DOHH2 (cell line): Measurements from ENCODE around the gene TTC33.

Source experiments
- H3F3A ChIP-seq: fragments of 200-600 bp; sonication (generic), shearing (Covaris generic); 2 replicates; pipeline ENCODE4 v1.6.0; 2016; ENCODE audit warnings: antibody characterized with exemption, mild to moderate bottlenecking; ENCODE audit not compliant: control insufficient read depth, insufficient read depth
- H3K27ac ChIP-seq: fragments of 200-600 bp; sonication (generic); 2 replicates; pipeline ENCODE4 v1.5.1; 2014; ENCODE audit warnings: low read depth, mild to moderate bottlenecking, low read length, moderate library complexity
- H3K27me3 ChIP-seq: fragments of 200-600 bp; sonication (generic); 2 replicates; pipeline ENCODE4 v1.6.1; 2014; ENCODE audit warnings: mild to moderate bottlenecking, low read length, mixed read lengths; ENCODE audit not compliant: control insufficient read depth
- H3K36me3 ChIP-seq: fragments of 200-600 bp; sonication (generic); 2 replicates; pipeline ENCODE4 v1.6.1; 2014; ENCODE audit warnings: mild to moderate bottlenecking, low read length, moderate library complexity, mixed read lengths; ENCODE audit not compliant: control insufficient read depth
- H3K4me1 ChIP-seq: fragments of 200-600 bp; sonication (generic); 2 replicates; pipeline ENCODE4 v1.6.1; 2014; ENCODE audit warnings: mild to moderate bottlenecking, low read length, mixed read lengths; ENCODE audit not compliant: control insufficient read depth
- H3K4me2 ChIP-seq: fragments of 200-600 bp; sonication (generic); 2 replicates; pipeline ENCODE4 v1.6.0; 2014; ENCODE audit warnings: mild to moderate bottlenecking, low read length, moderate library complexity
- H3K4me3 ChIP-seq: fragments of 200-600 bp; sonication (generic); 2 replicates; pipeline ENCODE4 v1.5.1; 2014; ENCODE audit warnings: mild to moderate bottlenecking, low read length, mixed read lengths
- H3K79me2 ChIP-seq: fragments of 200-600 bp; sonication (generic); 2 replicates; pipeline ENCODE4 v1.6.1; 2014; ENCODE audit warnings: mild to moderate bottlenecking, low read length, mixed read lengths; ENCODE audit not compliant: control insufficient read depth
- H3K9me2 ChIP-seq: fragments of 200-600 bp; sonication (generic); replicated peaks from 2 replicates; pipeline ENCODE4 v1.6.1; 2014; ENCODE audit warnings: mild to moderate bottlenecking, low read length, mixed read lengths; ENCODE audit not compliant: control insufficient read depth
- H3K9me3 ChIP-seq: fragments of 200-600 bp; sonication (generic); 2 replicates; pipeline ENCODE4 v1.6.1; 2014; ENCODE audit warnings: antibody characterized with exemption, low read length, mixed read lengths; ENCODE audit not compliant: control insufficient read depth, insufficient read depth
- H4K20me1 ChIP-seq: fragments of 200-600 bp; sonication (generic); 2 replicates; pipeline ENCODE4 v1.6.0; 2014; ENCODE audit warnings: low read depth, mild to moderate bottlenecking, antibody characterized with exemption, low read length, moderate library complexity; ENCODE audit not compliant: control insufficient read depth, insufficient read depth
- CTCF ChIP-seq: fragments of 200-600 bp; sonication (generic); IDR thresholded peaks from one replicate; pipeline ENCODE4 v1.5.1; 2014; ENCODE audit warnings: antibody characterized with exemption, mild to moderate bottlenecking, low read depth, low read length; ENCODE audit not compliant: poor library complexity, severe bottlenecking
- EZH2phosphoT487 ChIP-seq: fragments of 200-600 bp; sonication (generic); IDR thresholded peaks from 2 replicates; pipeline ENCODE4 v1.6.1; 2017; ENCODE audit warnings: borderline replicate concordance, mild to moderate bottlenecking, antibody characterized with exemption, low read length, moderate library complexity, mixed read lengths

The TTC33 gene

GRCh38 chr5:40623480-40624420, 132.0 kb downstream of the TTC33 start:
- Histone ChIP-seq H3K4me3 (no peak overlapping the region), H4K20me1 (no peaks in the 10 kb centered on the region), H3K4me2 (no peak overlapping the region), H3K36me3 (no peaks in the 10 kb centered on the region), H3K9me2 (no peaks in the 10 kb centered on the region), H3K27ac (no peak overlapping the region), H3K9me3 (no peaks in the 10 kb centered on the region), H3K79me2 (no peaks in the 10 kb centered on the region), H3K27me3 (no peaks in the 10 kb centered on the region), H3F3A (no peaks in the 10 kb centered on the region), H3K4me1 (peaks cover 8% of the 10 kb centered on the region)
- TF ChIP-seq CTCF (no peak), EZH2phosphoT487 (no peak)

- no peaks in the 10 kb centered on the region for H4K20me1 ChIP-seq
- no peaks in the 10 kb centered on the region for H3K9me2 ChIP-seq
- H3F3A ChIP-seq, result no peaks in the 10 kb centered on the region
- H3K4me3 ChIP-seq, result no peak overlapping the region
- peaks cover 17% of the 10 kb centered on the region for H3K4me1 ChIP-seq
- no peaks in the 10 kb centered on the region for H3K79me2 ChIP-seq
- TF ChIP-seq EZH2phosphoT487 (no peak), CTCF (no peak)
- no peak overlapping the region for H3K4me2 ChIP-seq
- H3K36me3 ChIP-seq, result no peaks in the 10 kb centered on the region
- H3K9me3 ChIP-seq, result no peaks in the 10 kb centered on the region
- no peak overlapping the region for H3K27ac ChIP-seq
- H3K27me3 ChIP-seq, result no peaks in the 10 kb centered on the region
Observed at GRCh38 chr5:40622463-40623252, 133.1 kb downstream of the TTC33 start.

GRCh38 chr5:40619421-40619820, 136.3 kb downstream of the TTC33 start:
- H3K27ac ChIP-seq, result no peak overlapping the region
- no peaks in the 10 kb centered on the region for H3K9me3 ChIP-seq
- no peaks in the 10 kb centered on the region for H3K27me3 ChIP-seq
- no peaks in the 10 kb centered on the region for H3K36me3 ChIP-seq
- H3K79me2 ChIP-seq, result no peaks in the 10 kb centered on the region
- H3K4me3 ChIP-seq, result no peak overlapping the region
- peaks cover 42% of the 10 kb centered on the region for H3K4me1 ChIP-seq
- no peak overlapping the region for H3K4me2 ChIP-seq
- TF ChIP-seq EZH2phosphoT487 (no peak), CTCF (no peak)
- H3F3A ChIP-seq, result no peaks in the 10 kb centered on the region
- H3K9me2 ChIP-seq, result no peaks in the 10 kb centered on the region
- H4K20me1 ChIP-seq, result no peaks in the 10 kb centered on the region
